ENCODE measurements around the gene DKC1.
"Not testable (repeated sequence)": the region's sequence is repeated elsewhere in the genome, so short reads cannot be mapped to it uniquely, and the experiment has no call there.

DKC1 gene

GRCh38 chrX:154821523-154821922 is 58.9 kb downstream of the DKC1 start:
- DNase-seq, result no peak

GRCh38 chrX:154822029-154822428 is 59.4 kb downstream of the DKC1 start:
- no peak for DNase-seq

- no peak for DNase-seq
Observed at GRCh38 chrX:154824638-154825037, 62.0 kb downstream of the DKC1 start.

GRCh38 chrX:154825586-154825985 is 62.9 kb downstream of the DKC1 start:
- DNase-seq, result not testable (repeated sequence)
